ENCODE data around the gene PSRC1.

Gene PSRC1

GRCh38 chr1:109271458-109271857 lies 11.5 kb downstream of the PSRC1 start:
- no peak for DNase-seq

- no peak for DNase-seq
Measured at GRCh38 chr1:109270623-109271317, 12.2 kb downstream of the PSRC1 start.

DNA sequence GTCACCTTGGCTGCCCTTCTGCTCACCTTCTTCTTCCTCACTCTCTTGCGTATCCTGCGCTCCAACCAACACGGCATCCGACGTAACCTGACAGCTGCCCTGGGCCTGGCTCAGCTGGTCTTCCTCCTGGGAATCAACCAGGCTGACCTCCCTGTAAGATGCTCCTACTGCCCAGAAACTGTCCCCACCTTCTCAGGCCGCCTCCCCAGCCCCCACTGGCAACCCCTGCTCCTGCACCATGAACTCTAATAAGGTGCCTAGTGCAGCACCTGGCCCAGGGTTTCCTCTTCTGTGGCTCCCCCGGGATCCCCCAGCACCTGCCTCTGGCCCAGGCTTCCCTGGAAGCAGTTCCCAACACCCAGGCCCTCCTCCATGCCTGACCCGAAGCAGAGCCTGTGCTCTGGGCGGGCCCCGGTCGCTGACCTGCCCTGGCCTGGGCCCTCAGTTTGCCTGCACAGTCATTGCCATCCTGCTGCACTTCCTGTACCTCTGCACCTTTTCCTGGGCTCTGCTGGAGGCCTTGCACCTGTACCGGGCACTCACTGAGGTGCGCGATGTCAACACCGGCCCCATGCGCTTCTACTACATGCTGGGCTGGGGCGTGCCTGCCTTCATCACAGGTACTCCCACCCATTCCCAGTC lies 12.8 kb downstream of the PSRC1 start:
- no peak for DNase-seq

- no peak for DNase-seq
Measured at GRCh38 chr1:109269212-109269980, 13.5 kb downstream of the PSRC1 start.

GRCh38 chr1:109268431-109269211 lies 14.3 kb downstream of the PSRC1 start:
- no peak for DNase-seq

- DNase-seq: no peak
Measured at GRCh38 chr1:109267743-109268300, 15.1 kb downstream of the PSRC1 start.

- DNase-seq: no peak
Measured at GRCh38 chr1:109266965-109267364, 16.0 kb downstream of the PSRC1 start.

DNA sequence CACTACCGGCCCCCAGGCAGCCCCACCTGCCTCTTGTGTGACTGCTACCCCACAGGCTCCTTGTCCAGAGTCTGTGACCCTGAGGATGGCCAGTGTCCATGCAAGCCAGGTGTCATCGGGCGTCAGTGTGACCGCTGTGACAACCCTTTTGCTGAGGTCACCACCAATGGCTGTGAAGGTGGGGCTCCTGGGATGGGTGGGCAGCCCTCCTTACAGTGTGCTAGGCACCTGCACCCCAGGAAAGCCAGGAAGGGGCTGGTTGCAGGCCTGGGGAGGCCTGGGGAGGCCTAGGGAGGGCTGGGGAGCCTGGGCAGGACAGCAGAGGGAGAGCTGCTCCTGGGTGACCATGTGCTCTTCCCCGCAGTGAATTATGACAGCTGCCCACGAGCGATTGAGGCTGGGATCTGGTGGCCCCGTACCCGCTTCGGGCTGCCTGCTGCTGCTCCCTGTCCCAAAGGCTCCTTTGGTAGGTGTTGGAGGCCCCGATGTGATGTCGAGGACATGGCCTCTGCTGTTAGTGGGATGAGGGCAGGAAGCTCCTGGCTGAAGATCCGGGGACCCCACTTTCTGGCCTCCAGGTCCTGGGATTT lies 17.1 kb downstream of the PSRC1 start:
- no peak for DNase-seq

DNA sequence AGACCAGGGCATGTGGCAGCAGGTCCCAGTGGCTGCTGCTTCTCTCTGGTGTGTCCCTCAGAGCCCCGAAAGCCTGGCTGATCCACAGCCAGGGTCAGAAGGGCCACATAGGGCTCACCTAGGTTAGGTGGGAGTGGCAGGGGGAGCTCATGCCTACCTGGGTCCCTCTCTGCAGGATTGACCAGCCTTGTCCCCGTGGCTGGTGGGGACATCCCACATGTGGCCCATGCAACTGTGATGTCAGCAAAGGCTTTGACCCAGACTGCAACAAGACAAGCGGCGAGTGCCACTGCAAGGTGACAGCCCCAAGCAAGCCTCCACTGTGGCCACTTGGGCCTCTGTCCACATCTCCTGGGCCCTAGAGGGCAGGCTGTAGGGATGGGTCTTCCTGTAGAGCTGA lies 17.9 kb downstream of the PSRC1 start:
- DNase-seq: no peak

- DNase-seq: no peak
Measured at GRCh38 chr1:109264379-109264755, 18.6 kb downstream of the PSRC1 start.

DNA sequence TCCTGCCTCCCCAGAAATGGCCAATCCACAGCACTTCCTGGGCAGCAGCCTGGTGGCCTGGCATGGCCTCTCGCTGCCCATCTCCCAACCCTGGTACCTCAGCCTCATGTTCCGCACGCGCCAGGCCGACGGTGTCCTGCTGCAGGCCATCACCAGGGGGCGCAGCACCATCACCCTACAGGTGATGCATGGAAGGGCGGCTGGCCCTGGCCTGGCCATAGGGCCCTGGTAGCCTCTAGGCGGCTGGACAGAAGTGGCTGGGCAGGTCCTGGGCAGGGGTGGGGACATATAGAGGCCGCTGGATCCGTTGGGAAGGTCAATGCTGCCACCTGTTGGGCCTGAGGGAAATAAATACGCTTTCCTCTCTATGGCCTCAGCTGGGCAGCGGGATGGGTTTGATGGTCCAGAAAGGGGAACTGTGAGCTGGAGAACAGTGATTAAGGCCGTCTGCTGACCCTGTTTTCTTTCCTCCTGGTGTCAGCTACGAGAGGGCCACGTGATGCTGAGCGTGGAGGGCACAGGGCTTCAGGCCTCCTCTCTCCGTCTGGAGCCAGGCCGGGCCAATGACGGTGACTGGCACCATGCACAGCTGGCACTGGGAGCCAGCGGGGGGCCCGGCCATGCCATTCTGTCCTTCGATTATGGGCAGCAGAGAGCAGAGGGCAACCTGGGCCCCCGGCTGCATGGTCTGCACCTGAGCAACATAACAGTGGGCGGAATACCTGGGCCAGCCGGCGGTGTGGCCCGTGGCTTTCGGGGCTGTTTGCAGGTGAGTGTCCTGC lies 19.2 kb downstream of the PSRC1 start:
- peak; percentile 39 for DNase-seq

- no peak for DNase-seq
Measured at GRCh38 chr1:109263234-109263596, 19.7 kb downstream of the PSRC1 start.

GRCh38 chr1:109262231-109263055 lies 20.5 kb downstream of the PSRC1 start:
- DNase-seq: no peak

DNA sequence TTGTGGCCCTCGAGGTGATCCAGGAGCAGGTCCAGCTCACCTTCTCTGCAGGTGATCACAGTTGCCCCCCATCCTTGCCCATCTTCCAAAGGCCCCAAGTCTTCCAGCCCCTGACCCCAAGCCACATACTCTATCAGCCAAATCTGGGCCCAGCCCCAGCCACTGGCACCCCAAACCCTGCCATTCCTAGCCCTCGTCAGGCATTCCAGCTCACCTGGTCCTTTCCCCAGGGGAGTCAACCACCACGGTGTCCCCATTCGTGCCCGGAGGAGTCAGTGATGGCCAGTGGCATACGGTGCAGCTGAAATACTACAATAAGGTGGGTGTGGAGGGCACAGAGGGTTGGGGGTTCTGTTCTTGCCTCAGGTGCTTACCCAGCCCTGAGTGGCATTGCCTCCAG lies 21.4 kb downstream of the PSRC1 start:
- DNase-seq: no peak

DNA sequence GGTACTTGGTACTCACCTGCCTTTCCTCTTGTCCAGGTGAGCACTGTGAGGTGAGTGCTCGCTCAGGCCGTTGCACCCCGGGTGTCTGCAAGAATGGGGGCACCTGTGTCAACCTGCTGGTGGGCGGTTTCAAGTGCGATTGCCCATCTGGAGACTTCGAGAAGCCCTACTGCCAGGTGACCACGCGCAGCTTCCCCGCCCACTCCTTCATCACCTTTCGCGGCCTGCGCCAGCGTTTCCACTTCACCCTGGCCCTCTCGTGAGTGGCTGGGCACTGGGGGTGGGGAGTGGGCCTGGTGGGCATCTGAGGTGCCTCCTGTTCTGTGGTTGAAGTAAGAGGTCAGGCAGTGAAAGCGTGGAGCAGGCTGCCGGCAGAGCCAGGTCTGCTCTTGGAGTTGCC lies 21.9 kb downstream of the PSRC1 start:
- DNase-seq: no peak

GRCh38 chr1:109259674-109260557 lies 23.0 kb downstream of the PSRC1 start:
- no peak for DNase-seq

- no peak for DNase-seq
Measured at GRCh38 chr1:109258481-109259466, 24.2 kb downstream of the PSRC1 start.

DNA sequence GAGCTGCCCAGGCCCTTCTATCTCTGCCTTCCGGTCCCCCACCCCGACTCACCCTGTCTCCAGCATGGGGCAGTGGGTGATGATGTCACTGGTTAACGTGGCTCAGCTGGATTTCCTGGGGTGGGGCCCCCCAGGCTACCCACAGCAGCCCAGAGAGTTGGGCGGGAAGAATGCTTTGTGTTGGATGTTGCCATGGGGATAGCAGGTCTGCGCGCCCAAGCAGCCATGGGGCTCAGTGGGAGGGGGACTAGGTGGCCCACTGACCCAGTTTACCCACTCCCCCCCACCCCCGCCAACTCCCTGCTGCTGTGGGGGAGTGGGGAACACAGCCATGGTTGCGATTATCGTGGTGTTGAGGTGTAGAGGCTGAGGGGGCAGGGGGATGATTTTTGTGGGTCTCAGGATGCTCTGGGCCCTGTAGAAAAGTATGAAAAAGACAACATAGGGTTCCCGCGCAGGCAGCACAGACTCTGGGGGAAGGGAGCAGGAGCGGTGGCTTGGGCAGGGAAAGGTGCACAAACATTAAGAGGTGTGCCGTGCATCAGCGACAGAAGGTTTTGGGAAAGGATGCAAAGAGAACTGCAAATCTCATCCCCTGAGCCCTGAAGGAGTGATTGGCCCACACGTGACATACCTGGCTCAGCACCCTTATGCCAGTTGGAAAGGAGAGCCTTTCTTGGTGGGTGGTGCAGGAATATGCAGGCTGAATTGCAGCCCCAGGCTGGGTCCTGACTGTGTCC lies 25.1 kb downstream of the PSRC1 start:
- no peak for DNase-seq
